HepG2 (cell line): ENCODE measurements around the gene HSD11B2. TPM values are rescaled to one million over a fixed set of nuclear protein-coding genes. Genes with fewer than 3 reads are reported as not detected.
A peak's percentile ranks its signal among the peaks of the same experiment; 100 is the strongest.

Experiments used
- AGO1 ChIP-seq: fragments of 200-400 bp; formaldehyde crosslinking; IDR thresholded peaks from 2 replicates; pipeline ENCODE4 v1.6.1; 2017; ENCODE audit warnings: mild to moderate bottlenecking, low read depth, low read length, moderate library complexity; ENCODE audit not compliant: poor library complexity, severe bottlenecking
- EHMT2 ChIP-seq: fragments of 200-600 bp; sonication (generic); IDR thresholded peaks from 2 replicates; pipeline ENCODE4 v1.7.0; 2017; ENCODE audit warnings: antibody characterized with exemption, low read depth, low read length, borderline replicate concordance
- ETV6 ChIP-seq: sonication (generic); formaldehyde crosslinking; conservative IDR thresholded peaks from 2 replicates; pipeline ENCODE4 v1.4.0; 2020; ENCODE audit warnings: missing genetic modification reagents
- HINFP ChIP-seq: sonication (generic); formaldehyde crosslinking; IDR thresholded peaks from 2 replicates; pipeline ENCODE4 v1.4.0; 2020; ENCODE audit warnings: low read depth, mild to moderate bottlenecking, missing genetic modification reagents
- HOXA7 ChIP-seq: sonication (generic); formaldehyde crosslinking; IDR thresholded peaks from 2 replicates; pipeline ENCODE4 v1.8.1; 2022; ENCODE audit warnings: mild to moderate bottlenecking, missing genetic modification reagents, moderate library complexity
- IRF1 ChIP-seq: sonication (generic); formaldehyde crosslinking; IDR thresholded peaks from 2 replicates; pipeline ENCODE4 v1.4.0; 2020; ENCODE audit warnings: low read depth, mild to moderate bottlenecking, missing genetic modification reagents
- KAT8 ChIP-seq: IDR thresholded peaks from 2 replicates; pipeline ENCODE4 v1.6.1; 2016; ENCODE audit warnings: missing genetic modification reagents, missing compliant biosample characterization
- LRRFIP1 ChIP-seq: sonication (generic); formaldehyde crosslinking; conservative IDR thresholded peaks from 2 replicates; pipeline ENCODE4 v1.4.0; 2020; ENCODE audit warnings: missing genetic modification reagents
- REPIN1 ChIP-seq: sonication (generic); formaldehyde crosslinking; IDR thresholded peaks from 2 replicates; pipeline ENCODE4 v1.8.0; 2022; ENCODE audit warnings: missing genetic modification reagents, low read depth, mild to moderate bottlenecking, borderline replicate concordance
- REXO4 ChIP-seq: sonication (generic); formaldehyde crosslinking; IDR thresholded peaks from 2 replicates; pipeline ENCODE4 v1.8.0; 2022; ENCODE audit warnings: missing genetic modification reagents, mild to moderate bottlenecking, borderline replicate concordance
- SIN3A ChIP-seq: IDR thresholded peaks from 2 replicates; pipeline ENCODE4 v1.6.1; 2011; ENCODE audit warnings: low read depth, mild to moderate bottlenecking, control low read depth, low read length, borderline replicate concordance
- SOX5 ChIP-seq: IDR thresholded peaks from 2 replicates; pipeline ENCODE4 v1.6.1; 2016; ENCODE audit warnings: borderline replicate concordance
- THYN1 ChIP-seq: sonication (generic); formaldehyde crosslinking; IDR thresholded peaks from 2 replicates; pipeline ENCODE4 v1.8.1; 2023; ENCODE audit warnings: low read depth, mild to moderate bottlenecking, moderate library complexity, missing genetic modification reagents, borderline replicate concordance
- ZBTB21 ChIP-seq: sonication (generic); formaldehyde crosslinking; IDR thresholded peaks from 2 replicates; pipeline ENCODE4 v1.4.0; 2020; ENCODE audit warnings: missing genetic modification reagents
- ZFAT ChIP-seq: sonication (generic); formaldehyde crosslinking; conservative IDR thresholded peaks from 2 replicates; pipeline ENCODE4 v1.8.1; 2023; ENCODE audit warnings: missing genetic modification reagents, inconsistent platforms
- ZKSCAN1 ChIP-seq: fragments of 150-350 bp; IDR thresholded peaks from 2 replicates; pipeline ENCODE4 v1.6.1; 2014; ENCODE audit warnings: low read length
- ZNF3 ChIP-seq: IDR thresholded peaks from 2 replicates; pipeline ENCODE4 v1.7.0; 2017; ENCODE audit warnings: inconsistent platforms
- ZNF329 ChIP-seq: sonication (generic); formaldehyde crosslinking; IDR thresholded peaks from 2 replicates; pipeline ENCODE4 v1.9.0; 2021; ENCODE audit warnings: low read depth, mild to moderate bottlenecking, missing genetic modification reagents
- ZNF343 ChIP-seq: sonication (generic); formaldehyde crosslinking; IDR thresholded peaks from 2 replicates; pipeline ENCODE4 v1.4.0; 2020; ENCODE audit warnings: mild to moderate bottlenecking, missing genetic modification reagents
- ZNF362 ChIP-seq: sonication (generic); formaldehyde crosslinking; IDR thresholded peaks from 2 replicates; pipeline ENCODE4 v1.4.0; 2020; ENCODE audit warnings: missing genetic modification reagents, mild to moderate bottlenecking, borderline replicate concordance
- ZNF639 ChIP-seq: conservative IDR thresholded peaks from 2 replicates; pipeline ENCODE4 v1.6.1; 2018; ENCODE audit warnings: missing genetic modification reagents
- polyA plus RNA-seq, 8 experiments: library from polyadenylated mRNA; depleted of rRNA in 3 of 8; stranded (reverse) in 7 of 8; unstranded in 1 of 8; fragments of >200 nt; fragmentation: Illumina TruSeq in 4 of 8; extraction: Trizol in 4 of 8; gene quantifications; 2 replicates each; pipeline versions ENCODE4 v1.2.1 to v1.2.3, GENCODE V29; 2011 to 2016; ENCODE audit warnings: low read depth in 4 of 8, missing spikeins in 1 of 8, mixed read lengths in 1 of 8; ENCODE audit not compliant: insufficient read depth in 1 of 8
- total RNA-seq, 5 experiments: library from RNA; depleted of rRNA; stranded (reverse); fragments of >200 nt; fragmentation: Illumina TruSeq; extraction: Trizol; gene quantifications; 2 replicates each; pipeline ENCODE4 v1.2.3, GENCODE V29; 2016; ENCODE audit warnings: low read depth in 1 of 5

HSD11B2 gene
- total and polyA plus RNA-seq, 2 of the 13 experiments (the other 11 are each of a cell fraction or from before 2014, with no cell fraction given), result 8.9 to 13.6 TPM

GRCh38 chr16:67480833-67481560 lies 50.1 kb downstream of the HSD11B2 start, which contains the start of gene ATP6V0D1 (continued):
- 0 out of 2 replicates have a peak, but pooled peaks have one; percentile 68 for TF ChIP-seq HINFP
- TF ChIP-seq KAT8, result peak; percentile 100
- TF ChIP-seq ZBTB21 (CRISPR knock-in tag), result 0 out of 2 replicates have a peak, but pooled peaks have one; percentile 14
- peak; percentile 58; the same call in 1 of the 2 replicates for TF ChIP-seq ZNF3 (CRISPR knock-in tag)
- 0 out of 2 replicates have a peak, but pooled peaks have one; percentile 30 for TF ChIP-seq ZNF362 (CRISPR knock-in tag)
- no peak for TF ChIP-seq HOXA7 (CRISPR knock-in tag)
- TF ChIP-seq ZFAT (CRISPR knock-in tag), result no peak
- TF ChIP-seq SOX5, result peak; percentile 59; the same call in 1 of the 2 replicates
- no peak for TF ChIP-seq IRF1 (CRISPR knock-in tag)
- TF ChIP-seq ZNF639 (CRISPR knock-in tag), result peak; percentile 97
- peak; percentile 80 for TF ChIP-seq REPIN1 (CRISPR knock-in tag)
- TF ChIP-seq SIN3A, result peak; percentile 99
- TF ChIP-seq ZKSCAN1, result peak; percentile 11; the same call in 1 of the 2 replicates
- TF ChIP-seq ZNF343, result peak; percentile 68; the same call in 1 of the 2 replicates
- TF ChIP-seq THYN1 (CRISPR knock-in tag), result peak; percentile 24; the same call in 1 of the 2 replicates
- TF ChIP-seq ETV6 (CRISPR knock-in tag), result peak; percentile 92
- TF ChIP-seq REXO4 (CRISPR knock-in tag), result no peak
- peak; percentile 26 for TF ChIP-seq AGO1
- TF ChIP-seq LRRFIP1 (CRISPR knock-in tag), result no peak
- no peak for TF ChIP-seq EHMT2
- TF ChIP-seq ZNF329 (CRISPR knock-in tag), result no peak; the same call in none of the 2 replicates
